Activated naive CD4-positive, alpha-beta T cell treated with anti-CD3 and anti-CD28 coated beads, Interleukin-2, amount 50 U/mL, for 16 hours (primary cell): ENCODE measurements around the gene ACOT7.
"Not testable (repeated sequence)": the region's sequence is repeated elsewhere in the genome, so short reads cannot be mapped to it uniquely, and the experiment has no call there.

Experiments used
- DNase-seq: peaks from one replicate; pipeline ENCODE4 v3.0.0-alpha.2; 2020

Gene ACOT7

GRCh38 chr1:6393400-6394187 lies at the start of gene ACOT7:
Gene ACOT7, minus strand, starts transcription at chr1:6393767. Its CDS starts 368 bp downstream, at chr1:6393399.
- peak; percentile 92 for DNase-seq

GRCh38 chr1:6441586-6441985 lies 48.0 kb upstream of the ACOT7 start:
- DNase-seq = no peak

GRCh38 chr1:6440198-6441126 lies 46.9 kb upstream of the ACOT7 start:
- peak; percentile 77 for DNase-seq

GRCh38 chr1:6438047-6438525 lies 44.5 kb upstream of the ACOT7 start:
- DNase-seq = peak; percentile 73

GRCh38 chr1:6437012-6437700 lies 43.6 kb upstream of the ACOT7 start:
- DNase-seq = not testable (repeated sequence)

GRCh38 chr1:6436277-6436676 lies 42.7 kb upstream of the ACOT7 start:
- not testable (repeated sequence) for DNase-seq

GRCh38 chr1:6435547-6435946 lies 42.0 kb upstream of the ACOT7 start:
- DNase-seq = no peak

- no peak for DNase-seq
Observed at GRCh38 chr1:6435129-6435528, 41.6 kb upstream of the ACOT7 start.

GRCh38 chr1:6434186-6434585 lies 40.6 kb upstream of the ACOT7 start:
- no peak for DNase-seq

- not testable (repeated sequence) for DNase-seq
Observed at GRCh38 chr1:6431645-6432579, 38.3 kb upstream of the ACOT7 start.

GRCh38 chr1:6429660-6430411 lies 36.3 kb upstream of the ACOT7 start:
- DNase-seq = not testable (repeated sequence)

GRCh38 chr1:6428453-6428852 lies 34.9 kb upstream of the ACOT7 start:
- DNase-seq = not testable (repeated sequence)

- no peak for DNase-seq
Observed at GRCh38 chr1:6427441-6428390, 34.1 kb upstream of the ACOT7 start.

GRCh38 chr1:6426972-6427350 lies 33.4 kb upstream of the ACOT7 start:
- DNase-seq = no peak

GRCh38 chr1:6426277-6426971 lies 32.9 kb upstream of the ACOT7 start:
- no peak for DNase-seq

GRCh38 chr1:6425658-6426057 lies 32.1 kb upstream of the ACOT7 start:
- no peak for DNase-seq

GRCh38 chr1:6424619-6425593 lies 31.3 kb upstream of the ACOT7 start, which contains the start of gene ESPN:
Gene ESPN, plus strand, starts transcription at chr1:6424776. Its CDS starts 180 bp downstream, at chr1:6424956.
- no peak for DNase-seq
